Stimulated activated CD4-positive, alpha-beta T cell treated with anti-CD3 and anti-CD28 coated beads, Interleukin-4, amount 100 ng/mL, for 24 hours (primary cell): Measurements from ENCODE around the gene TAS1R3.
A peak's percentile ranks its signal among the peaks of the same experiment; 100 is the strongest.
"Not testable (repeated sequence)": the region's sequence is repeated elsewhere in the genome, so short reads cannot be mapped to it uniquely, and the experiment has no call there.

Experiments used
- DNase-seq: peaks from one replicate; pipeline ENCODE4 v3.0.0-alpha.2; 2020

The TAS1R3 gene

DNA sequence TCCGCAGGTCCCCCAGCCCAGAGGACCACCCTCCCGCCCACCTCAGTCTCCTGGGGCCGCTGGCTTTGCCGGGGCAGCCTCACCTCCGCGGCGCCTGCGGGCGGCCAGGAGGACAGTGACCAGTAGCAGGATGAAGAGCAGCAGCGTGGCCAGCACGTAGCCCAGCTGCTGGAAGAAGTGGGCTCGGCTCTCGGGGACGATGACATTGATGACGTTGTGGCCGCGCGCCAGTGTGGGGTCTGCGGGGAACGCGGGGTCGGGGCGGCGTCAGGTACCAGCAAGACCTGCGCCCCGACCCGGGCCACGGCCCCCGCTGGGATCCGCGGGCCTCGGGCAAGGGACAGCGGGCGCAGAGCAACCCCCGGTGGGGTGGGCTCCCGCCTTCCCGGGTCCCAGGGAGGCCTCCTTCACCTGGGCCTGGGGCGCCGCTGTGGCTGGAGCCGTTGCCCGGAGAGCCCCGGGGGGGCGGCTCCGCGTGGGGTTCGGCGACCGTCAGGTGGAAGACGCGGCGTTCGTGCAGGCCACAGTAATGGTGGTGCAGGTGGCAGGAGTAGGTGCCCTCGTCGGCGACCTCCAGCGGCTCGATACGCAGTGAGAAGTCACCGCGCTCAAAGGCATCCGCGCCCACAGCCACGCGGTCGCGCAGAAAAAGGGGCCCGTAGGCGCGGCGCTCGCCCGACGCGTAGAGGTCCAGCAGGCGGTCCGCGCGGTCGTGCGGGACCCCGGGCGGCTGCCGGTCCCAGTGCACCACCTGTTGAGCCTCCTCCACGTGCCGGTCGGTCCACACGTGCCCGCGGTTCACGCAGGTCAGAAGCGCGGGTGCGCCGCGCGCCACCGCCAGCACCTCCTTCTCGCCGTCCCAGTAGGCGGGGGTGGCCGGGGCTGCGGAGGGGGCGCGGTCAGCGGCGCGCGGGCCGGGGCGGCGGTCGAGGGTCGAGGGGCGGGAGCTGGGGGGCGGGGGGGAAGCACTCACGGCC, 23.5 kb downstream of the TAS1R3 start:
- no peak for DNase-seq

DNA sequence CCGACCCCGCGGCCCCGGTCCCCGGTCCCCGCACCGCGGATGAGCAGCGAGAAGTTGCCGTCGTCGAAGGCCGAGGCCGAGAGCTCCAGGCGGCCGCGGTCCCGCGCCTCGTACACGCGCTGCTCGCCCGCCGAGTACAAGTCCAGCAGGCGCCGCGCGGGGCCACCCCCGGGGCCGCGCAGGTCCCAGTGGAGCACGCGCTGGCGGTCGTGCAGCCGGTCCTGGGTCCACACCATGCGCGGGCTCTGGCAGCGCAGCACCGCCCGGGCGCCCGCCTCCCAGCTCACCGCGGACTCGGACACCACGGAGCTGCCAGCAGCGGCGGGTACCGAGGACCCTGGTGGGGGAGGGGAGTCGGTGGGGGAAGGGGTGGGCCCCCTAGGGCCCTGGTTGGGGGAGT, 24.3 kb downstream of the TAS1R3 start:
- no peak for DNase-seq

DNA sequence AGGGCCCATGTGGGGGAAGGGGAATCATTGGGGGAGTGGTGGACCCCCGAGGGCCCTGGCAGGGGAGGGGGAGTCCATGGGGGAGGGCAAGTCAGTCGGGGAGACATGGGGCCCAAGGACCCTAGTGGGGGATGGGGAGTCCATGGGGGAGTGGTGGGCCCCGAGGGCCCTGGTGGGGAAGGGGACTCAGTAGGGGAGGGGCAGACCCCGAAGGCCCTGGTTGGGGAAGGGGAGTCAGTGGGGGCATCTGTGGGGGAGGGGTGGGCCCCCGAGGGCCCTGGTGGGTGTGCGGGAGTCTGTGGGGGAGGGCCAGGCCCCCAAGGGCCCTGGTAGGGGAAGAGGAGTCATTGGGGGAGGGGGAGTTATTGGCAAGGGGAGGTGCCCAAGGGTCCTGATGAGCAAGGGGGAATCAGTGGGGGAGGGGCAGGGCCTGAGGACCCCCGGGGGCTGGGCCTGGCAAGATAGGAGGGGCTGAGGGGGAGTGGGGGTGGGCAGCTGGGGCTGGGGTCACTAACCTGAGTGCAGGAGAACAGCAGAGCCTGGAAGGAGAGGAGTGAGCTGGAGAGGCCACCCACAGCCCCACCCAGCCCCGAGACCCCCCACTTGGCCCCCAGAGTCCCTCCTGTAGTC, 25.2 kb downstream of the TAS1R3 start:
- no peak for DNase-seq

DNA sequence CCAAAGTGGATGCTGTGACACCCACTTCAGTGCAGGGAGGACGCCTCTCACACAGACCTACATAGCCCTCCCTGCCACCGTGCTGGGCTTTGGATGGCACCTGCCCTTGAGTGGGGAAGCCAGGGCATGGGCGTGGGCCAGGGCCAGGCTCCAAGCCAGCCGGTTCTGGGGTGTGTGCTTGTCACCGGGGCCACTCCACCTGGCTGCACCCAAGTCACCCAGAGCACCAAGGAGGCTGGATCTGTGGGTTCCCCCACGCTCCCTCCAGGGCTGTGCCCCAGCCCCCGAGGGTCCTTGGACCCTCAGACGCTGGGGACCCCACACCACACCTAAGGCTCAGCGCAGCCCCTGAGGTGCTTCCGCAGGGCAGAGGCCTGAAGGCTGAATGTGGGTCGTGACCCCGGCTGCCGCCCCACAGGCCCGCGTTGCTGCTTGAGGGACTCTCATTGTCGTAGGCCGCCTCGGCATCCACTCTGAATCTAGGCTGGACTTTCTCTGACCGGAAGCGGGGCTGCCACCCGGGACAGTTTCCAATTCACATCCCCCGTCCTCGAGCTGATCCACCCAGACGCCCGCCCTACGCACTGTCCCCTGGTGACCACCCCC, 25.8 kb downstream of the TAS1R3 start:
- DNase-seq = no peak

DNA sequence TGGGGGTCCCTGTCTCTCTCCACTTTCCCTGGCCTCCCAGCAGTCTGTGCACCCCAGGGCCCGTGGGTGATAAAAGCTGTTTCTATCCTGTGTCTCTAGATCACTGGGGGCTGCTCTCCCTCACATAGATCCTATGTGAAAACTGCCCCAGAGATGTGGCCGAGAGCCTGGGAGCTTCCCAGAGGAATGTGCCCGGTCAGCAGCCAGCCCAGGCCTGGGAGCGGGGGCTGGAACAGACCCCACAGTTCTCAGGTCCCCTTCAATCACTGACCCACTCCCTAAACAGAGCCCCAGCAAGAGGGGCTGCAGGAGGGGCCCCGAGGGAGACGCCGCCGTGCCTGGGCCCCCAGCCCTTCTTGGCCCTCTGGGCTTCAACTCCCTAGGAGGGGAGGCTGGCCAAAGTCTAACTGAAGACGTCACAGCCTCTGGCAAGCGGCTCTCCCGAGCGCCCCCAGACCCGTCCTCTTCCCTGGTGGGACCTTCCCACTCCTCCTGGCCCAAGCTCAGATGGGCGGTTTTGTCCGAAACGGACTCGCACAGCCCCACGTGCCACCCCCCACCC, 26.9 kb downstream of the TAS1R3 start:
- DNase-seq = no peak

DNA sequence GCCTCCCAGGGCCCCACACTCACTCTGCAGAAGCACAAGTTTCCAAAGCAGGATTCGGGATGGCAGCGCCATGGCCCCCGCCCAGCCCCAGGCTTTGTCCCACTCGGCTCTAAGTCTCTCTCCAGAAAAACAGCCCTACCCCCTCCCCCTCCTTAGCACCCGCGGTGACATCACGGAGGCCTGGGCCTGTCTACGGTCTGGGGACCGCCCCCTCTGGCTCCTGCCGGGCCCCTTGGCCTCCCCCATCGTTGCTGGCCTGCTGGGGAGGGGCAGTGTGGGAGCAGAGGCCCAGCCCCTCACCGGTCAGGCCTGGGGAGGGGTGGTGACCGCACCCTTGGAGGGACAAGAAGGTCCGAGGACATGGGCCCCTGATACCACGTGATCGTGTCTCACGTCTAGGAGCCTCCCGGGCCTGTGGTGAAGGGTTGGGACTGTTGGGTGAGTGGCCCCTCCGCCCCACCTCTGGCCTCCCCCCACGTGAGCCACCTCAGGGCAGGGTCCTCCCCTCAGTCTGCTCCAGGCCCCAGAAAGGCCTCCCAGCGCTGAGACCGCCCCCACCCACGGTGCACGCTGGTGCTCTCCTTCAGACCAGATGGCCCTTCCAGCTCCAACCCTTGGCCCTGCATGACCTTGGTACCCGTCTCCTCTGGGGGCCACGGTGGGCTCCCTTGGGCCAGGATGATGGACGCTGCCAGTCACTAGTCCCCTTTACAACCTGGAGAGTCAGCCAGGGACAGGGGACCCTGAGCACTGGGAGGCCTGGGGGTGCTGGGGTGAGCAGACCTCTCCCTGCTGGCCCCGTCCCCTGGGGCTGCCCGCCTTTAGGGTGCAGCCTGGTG, 27.6 kb downstream of the TAS1R3 start, which contains the start of gene MXRA8:
TSS of gene MXRA8 (minus strand) at position 123 of the 839 bp plus-strand sequence. CDS start at position 72, 51 bp downstream.
- no peak for DNase-seq

DNA sequence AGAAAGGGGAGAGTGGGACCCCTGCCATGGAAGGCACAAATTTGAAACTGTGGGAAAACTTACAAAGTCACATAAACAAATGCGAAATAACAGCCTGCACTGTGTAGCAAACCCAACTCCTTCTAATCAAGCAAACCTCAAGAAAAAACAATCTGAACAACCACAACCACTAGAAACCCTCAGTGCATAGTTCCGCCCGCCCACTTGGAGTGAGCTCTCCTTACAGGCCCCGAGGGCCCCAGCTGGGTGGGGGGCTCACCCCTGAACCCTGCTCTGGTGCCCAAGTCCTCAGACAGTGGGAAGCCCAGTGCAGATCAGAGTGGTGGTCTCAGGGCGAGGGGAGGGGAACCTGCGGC, 28.2 kb downstream of the TAS1R3 start:
- no peak for DNase-seq

DNA sequence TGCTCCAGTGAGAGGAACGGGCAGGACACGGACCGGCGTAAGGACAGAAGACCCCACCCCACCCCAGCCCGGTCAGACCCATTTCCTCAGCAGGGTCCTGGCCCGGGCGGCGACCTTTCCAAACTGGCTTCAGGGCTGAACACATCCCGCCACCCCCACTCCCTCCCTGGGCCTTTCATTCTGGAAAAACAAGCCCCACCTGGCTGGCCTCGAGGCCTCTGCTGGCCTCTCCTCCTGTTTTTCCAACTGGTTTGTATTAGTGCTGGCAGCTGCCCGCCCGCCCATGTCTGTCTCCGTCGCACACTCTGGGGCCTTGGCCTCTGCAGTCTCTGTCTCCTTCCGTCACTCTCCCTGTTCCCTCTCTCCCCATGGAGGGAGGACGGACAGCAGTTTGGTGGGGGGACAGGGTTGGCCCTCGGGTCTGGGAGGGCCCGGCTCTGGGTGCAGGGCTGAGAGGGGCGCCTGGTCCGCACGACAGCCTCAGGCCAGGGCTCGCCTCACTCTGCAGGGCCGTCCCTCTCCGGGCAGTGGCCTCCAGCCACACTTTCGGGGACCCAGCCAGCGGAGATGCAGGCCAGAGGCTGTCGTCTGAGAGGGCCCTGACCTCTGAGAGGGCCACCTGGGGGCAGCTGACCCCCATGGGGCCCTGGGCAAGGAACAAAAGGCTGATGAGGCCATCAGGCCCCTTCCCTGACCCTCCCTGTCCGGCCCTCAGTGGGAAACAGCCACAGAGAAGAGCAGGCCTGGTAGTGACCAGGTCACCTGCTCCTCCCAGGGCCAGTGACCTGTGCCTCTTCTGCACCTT, 28.8 kb downstream of the TAS1R3 start:
- DNase-seq = no peak

DNA sequence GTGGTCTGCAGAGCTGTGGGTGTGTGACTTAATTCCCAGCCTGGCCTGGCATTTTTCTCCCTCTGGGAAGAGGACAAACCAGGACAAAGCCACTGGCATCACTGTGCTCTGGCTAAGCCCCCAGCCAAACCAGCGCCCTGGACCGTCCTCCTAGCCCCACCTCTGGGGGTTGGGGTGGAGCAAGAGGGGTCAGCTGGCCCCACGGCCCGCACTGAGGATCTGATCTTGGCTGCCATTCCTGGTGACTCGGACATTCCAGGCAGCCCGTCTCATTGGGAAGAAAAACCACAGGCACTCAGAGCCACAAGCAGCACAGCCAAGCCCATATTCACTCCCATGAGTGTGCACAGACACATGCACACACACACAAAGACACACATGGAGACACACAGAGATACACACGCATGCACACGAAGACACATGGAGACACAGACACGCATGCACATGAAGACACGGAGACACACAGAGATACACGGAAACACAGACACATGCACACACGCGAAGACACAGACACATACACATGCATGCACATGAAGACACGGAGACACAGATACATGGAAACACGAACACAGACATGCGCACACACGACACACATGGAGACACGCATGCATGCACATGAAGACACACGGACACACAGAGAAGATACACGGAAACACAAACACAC, 29.6 kb downstream of the TAS1R3 start:
- no peak for DNase-seq

DNA sequence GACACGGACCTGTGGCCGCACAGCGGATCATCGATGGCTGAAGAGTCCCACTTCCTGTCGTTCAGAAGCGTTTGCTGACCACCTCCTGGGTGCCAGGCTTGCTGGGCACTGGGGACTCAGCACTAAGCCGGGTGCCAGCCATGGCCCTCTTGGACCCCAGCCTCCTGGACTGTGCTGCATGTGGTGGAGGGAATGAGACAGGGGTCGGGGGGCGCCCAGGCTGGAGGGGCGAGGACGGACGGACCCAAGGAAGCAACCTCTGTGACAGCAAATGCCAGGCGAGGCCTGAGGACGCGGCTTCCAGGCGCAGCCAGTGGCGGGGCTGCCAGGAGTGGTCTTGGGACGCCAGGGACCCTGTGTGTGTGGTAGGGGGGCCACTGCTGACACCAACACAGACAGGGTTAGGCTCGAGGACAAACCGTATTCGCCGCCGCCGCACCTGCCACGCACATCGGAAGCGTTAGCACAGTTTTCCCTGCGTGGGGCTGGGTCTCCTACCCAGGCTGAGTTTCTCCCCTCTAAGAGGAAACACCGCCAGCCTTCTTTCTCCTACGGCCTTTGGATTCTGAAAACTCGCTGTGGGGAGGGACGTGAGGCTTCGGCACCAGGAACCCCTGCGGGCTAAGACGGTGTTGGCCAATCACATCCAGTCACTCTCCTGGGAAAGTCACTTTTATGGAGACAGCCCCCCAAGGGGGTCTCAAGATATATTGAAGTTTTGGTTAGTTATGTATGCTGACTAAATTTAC, 30.3 kb downstream of the TAS1R3 start:
- DNase-seq = no peak

DNA sequence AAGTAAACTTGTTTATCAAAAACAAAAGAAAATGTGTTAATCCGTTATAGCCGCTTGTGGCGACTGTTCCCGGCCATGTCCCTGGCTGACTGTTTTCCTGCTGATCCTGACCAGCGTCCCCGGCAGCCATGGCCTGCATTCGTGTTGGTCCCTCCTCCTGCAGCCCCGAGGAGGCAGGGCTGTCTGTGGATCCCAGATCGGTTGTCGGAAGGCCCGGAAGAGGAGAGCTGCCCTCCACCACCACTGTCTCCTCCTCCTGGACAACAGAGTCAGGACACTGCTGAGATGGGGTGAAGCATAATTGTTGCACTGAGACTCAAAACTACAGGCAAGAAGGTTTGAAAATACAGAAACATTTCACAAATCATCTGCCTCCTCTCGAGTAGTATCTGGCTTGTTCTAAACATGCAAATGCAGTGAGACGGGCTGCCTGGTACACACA, 30.9 kb downstream of the TAS1R3 start:
- DNase-seq = no peak

DNA sequence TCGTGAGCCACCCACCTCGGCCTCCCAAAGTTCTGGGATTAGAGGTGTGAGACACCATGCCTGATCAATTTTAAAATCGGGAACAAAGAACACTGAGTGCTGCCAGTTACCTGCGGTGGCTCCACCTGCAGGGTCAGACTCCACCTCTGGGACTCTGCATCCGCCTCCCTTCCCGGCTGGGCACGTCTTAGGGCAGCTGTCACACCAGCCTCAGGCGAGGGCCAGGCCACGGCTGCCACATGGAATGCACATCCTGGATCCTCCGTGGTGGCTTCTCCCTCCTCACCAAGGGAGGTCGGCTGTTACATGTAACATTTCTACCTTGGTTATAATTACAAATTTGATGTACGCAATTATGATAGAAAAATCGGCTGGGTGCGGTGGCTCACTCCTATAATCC, 33.2 kb downstream of the TAS1R3 start:
- DNase-seq = no peak

DNA sequence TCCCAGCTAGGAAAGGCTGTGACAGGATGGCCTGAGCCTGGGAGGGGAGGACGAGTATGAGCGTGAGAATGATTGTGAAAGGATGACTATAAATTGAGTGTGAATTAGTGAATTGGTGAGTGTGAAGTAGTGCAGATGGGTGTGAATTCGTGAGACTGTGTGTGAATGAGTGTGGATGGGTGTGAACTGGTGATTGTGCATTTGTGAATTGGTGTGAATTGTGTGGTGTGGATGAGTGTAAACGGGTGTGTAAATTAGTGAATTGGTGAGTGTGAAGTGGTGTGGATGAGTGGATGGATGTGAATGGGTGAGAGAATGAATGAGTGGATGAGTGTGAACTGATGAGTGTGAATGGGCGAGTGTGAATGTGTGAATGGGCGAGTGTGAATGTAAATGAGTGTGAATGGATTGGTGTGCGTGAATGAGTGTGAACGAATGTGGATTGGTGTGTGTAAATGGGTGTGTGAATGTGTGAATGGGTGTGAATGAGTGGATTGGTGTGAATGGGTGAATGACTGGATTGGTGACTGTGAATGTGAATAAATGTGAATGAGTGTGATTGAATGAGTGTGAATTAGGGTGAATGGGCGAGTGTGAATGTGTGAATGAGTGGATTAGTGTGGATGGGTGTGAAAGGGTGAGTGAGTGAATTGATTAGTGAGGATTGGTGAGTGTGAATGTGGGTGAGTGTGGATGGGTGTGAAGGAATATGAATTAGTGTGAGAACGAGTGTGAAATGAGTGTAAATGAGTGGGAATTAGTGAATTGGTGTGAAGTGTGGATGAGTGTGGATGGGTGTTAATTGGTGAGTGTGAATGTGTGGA, 35.0 kb downstream of the TAS1R3 start:
- DNase-seq = no peak

DNA sequence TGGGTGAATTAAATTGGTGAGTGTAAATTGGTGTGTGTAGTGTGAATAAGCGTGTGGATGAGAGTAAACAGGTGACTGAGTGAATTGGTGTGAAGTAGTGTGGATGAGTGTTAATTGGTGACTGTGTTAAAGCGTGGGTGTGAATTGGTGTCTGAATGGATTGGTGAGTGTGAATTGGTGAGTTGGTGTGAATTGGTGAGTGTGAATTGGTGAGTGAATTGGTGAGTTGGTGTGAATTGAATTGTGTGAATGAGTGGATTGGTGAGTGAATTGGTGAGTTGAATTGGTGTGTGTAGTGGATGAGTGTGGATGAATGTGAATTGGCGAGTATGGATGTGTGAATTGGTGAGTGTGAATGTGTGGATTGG, 35.6 kb downstream of the TAS1R3 start:
- no peak for DNase-seq

DNA sequence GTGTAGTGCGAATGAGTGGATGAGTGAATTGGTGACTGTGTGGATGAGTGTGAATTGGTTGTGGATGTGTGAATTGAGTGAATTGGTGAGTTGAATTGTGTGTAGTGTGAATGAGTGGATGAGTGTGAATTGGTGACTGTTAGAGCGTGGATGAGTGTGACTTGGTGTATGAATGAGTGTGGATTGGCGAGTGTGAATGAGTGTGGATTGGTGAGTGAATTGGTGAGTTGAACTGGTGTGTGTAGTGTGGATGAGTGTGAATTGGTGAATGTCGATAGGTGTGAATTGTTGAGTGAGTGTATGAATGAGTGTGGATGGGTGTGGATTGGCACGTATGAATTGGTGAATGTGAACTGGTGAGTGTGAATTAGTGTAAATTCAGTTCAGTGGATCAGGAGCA, 36.2 kb downstream of the TAS1R3 start:
- no peak for DNase-seq

DNA sequence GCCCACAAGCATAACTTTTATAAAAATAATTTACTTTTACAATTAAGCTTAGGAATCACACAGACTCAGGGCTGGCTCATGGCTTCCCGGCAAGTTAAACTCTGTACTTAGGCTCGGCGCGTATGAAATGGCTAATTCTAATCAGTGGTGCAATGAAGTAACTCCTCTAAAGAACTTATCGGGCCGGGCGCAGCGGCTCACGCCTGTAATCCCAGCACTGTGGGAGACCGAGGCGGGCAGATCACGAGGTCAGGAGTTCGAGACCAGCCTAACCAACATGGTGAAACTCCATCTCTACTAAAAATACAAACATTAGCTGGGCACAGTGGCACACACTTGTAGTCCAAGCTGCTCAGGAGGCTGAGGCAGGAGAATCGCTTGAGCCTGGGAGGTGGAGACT, 39.0 kb downstream of the TAS1R3 start:
- not testable (repeated sequence) for DNase-seq

DNA sequence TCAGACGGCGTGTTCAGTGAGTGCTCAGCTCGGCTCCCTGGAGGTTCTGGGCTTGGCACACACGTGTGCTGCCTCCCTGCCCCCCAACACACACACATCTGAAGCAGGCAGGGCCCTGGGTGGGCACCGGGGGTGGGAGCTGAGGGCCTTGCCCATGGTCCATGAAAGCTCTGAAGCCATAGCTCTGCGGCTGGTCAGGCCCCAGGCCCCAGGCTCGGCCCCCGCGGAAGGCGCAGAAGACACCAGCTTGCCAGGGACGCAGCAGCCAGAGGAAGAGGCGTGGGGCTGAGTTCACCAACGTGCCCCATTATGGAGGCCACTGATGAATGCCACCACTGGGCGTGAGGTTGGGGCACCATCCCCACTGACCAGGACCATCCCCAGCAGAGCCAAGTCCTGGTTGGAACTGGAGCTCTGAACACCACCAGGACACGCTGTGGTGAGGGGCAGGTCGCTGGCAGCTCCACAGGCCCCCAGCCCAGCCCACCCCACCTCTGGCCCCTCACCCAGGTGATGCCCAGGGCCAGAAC, 39.8 kb downstream of the TAS1R3 start:
- DNase-seq = no peak

DNA sequence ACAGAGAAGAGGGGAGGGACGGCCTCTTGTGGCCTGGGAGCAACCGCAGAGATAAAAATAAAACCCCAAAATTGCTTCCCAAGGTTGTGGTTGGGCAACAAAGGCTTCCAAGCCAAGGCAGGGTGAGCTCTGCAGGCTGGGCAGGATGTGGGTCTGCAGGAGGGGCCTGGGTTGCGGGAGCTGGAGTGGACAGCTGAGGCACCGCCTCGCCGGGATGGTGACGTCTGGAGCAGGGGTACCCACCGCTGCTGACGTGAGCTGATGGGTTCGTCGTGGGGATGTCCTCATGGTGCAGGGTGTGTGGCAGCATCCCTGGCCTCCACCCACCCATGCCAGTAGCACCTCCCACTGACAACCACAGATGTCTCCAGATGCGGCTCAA, 40.3 kb downstream of the TAS1R3 start:
- peak; percentile 33 for DNase-seq
